Panc1 (cell line): Measurements from ENCODE around the gene NOTCH4.

Source experiments
- CTCF ChIP-seq: fragments of 450-650 bp; IDR thresholded peaks from 2 replicates; pipeline ENCODE4 v1.5.1; 2017; ENCODE audit warnings: mild to moderate bottlenecking
- POLR2AphosphoS5 ChIP-seq: IDR thresholded peaks from 2 replicates; pipeline ENCODE4 v1.6.1; 2012; ENCODE audit warnings: mild to moderate bottlenecking, low read depth, low read length, moderate library complexity
- REST ChIP-seq, 2 experiments: IDR thresholded peaks; 2 replicates each; pipeline ENCODE4 v1.6.1; 2011 to 2012; ENCODE audit warnings: low read depth in 2 of 2, control low read depth in 1 of 2, low read length in 1 of 2, mild to moderate bottlenecking in 1 of 2, moderate library complexity in 1 of 2; ENCODE audit not compliant: insufficient read depth in 1 of 2
- SIN3A ChIP-seq: IDR thresholded peaks from 2 replicates; pipeline ENCODE4 v1.6.1; 2012; ENCODE audit warnings: low read depth, mild to moderate bottlenecking, low read length, moderate library complexity, borderline replicate concordance; ENCODE audit not compliant: insufficient read depth
- TCF7L2 ChIP-seq: IDR thresholded peaks from 2 replicates; pipeline ENCODE4 v1.6.1; 2011; ENCODE audit warnings: mild to moderate bottlenecking, low read depth, low read length, inconsistent platforms

GRCh38 chr6:32196682-32197616, 26.9 kb downstream of the NOTCH4 start:
- TF ChIP-seq CTCF (no peak), POLR2AphosphoS5 (no peak), REST (IDR thresholded peaks at IDR 0.05; ENCODE audit: insufficient read depth in 1 of 2, low read depth in 2 of 2, low read length in 1 of 2) (no peak), SIN3A (no peak), TCF7L2 (no peak)
